NCI-H748 treated with DMSO at 0.1 percent for 48 hours (cell line): ENCODE results near the gene AATK.

Experiments
- DNase-seq: peaks from one replicate; lab custom pipeline; 2025; lab: John Stamatoyannopoulos, UW

Gene AATK

DNA sequence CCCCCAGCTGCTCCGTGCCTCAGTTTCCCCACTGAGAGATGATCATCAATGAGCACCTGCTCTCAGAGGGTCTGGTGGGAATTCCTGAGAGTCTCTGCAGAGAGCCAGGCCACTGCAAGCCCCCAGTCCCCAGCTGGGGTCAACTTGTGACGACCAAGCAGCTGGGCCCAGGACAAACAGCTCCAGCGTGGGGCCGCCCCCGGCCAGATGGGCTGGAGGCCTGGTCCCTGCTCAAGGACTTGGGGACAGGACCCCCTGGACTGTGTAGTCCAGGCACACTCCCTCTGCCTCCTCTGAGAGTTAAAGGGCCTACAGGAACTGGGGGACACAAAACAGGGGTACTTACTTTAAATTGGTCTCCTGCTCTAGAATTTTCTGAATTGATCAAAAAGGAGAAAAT lies 16.6 kb upstream of the AATK start:
- DNase-seq, result no peak

DNA sequence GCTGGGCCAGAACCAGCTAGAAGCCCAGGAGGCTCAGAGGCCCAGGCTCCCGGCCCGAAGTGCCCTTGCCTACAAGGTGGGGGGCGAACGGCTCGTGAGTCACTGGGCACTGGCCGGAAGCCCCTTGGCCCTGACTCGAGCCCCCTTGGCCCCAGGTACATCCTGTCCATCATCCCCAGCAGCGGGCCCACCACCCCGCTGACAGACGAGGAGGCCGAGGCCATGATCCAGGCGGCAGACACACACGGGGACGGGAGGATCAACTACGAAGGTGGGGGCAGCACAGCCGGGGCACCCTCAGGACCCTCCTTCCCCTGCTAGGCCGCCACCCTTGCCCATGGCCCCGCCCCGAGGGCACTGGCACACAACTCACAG lies 15.8 kb upstream of the AATK start:
- DNase-seq, result no peak

DNA sequence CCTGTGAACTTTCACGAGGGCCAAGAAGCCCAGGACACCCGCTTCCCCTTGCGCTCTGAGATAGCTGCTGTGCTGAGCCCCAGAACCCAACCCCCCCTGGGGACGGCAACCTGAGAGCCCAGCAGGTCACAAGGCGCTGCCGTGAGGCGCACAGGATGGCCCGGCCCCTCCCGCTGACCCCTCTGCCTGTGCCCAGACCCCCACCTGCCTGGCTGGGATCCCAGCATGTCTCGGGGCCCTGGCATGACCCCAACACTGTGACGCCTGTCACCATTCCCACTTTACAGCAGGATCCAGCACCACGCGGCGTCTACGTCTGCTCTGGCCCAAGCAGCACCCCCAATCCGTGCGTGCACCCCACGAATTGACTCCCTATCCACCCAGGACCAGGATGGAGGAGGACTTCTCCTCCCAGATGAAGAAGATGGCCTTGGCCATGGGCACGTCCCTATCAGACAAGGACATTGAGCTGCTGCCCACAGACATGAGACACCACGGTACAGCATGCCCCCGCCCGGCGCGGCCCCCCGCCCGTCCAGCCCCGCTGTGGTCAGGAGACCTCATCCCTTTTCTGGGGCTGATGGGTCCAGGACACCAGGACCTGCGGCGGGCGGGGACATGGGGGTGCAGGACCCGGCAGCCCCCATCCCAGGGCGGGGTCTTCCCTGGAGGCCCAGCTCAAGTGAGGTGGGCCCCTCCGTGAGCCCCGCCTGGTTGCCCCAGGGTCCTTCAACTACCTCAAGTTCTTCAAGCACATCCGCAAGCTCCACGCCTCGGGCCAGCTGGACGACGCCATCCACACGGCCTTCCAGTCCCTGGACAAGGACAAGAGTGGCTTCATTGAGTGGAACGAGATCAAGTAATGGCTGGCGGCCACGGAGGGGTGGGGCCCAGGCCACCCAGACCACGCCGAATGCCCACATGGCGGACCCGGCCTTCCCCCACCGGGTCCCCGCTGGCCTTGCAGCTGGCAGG lies 15.1 kb upstream of the AATK start:
- DNase-seq, result no peak

DNA sequence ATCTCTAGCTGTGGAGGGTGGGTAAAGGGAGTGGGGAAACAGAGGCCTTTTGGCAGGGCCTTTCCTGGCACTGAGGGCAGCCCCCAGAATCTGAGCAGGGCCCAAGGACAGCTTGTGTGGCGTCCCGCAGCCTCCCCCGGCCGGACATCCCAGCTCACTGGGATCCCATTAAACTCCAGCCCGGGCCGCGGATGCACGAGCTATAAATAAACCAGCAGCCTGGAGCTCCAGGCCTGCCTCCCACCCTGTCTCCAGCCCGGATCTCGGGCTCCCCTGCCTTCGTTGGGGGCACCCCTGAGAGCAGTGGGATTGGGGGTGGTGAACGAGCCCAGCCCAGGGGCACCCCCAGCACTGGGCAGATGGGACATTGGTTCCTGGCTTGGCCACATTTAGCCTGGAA lies 13.8 kb upstream of the AATK start:
- no peak for DNase-seq

DNA sequence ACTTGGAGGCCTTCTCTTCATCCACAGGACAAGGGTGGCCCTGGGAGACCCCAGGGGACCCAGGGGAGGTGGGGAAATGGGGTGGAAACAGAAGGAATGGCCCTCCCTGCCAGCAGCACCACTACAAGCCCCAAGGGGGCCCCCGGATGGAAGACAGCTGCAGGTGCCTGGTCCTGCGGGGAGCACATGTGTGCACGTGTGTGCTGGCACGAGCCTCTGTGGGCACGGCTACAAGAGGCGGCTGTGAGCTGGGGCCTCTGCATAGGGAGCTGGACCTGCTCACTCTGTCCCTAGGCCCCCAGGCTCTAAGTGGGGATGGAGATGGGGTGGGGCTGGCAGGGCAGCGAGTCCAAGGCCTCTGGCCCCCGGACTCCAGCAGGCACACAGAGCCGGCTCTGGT lies 13.2 kb upstream of the AATK start:
- DNase-seq, result no peak

DNA sequence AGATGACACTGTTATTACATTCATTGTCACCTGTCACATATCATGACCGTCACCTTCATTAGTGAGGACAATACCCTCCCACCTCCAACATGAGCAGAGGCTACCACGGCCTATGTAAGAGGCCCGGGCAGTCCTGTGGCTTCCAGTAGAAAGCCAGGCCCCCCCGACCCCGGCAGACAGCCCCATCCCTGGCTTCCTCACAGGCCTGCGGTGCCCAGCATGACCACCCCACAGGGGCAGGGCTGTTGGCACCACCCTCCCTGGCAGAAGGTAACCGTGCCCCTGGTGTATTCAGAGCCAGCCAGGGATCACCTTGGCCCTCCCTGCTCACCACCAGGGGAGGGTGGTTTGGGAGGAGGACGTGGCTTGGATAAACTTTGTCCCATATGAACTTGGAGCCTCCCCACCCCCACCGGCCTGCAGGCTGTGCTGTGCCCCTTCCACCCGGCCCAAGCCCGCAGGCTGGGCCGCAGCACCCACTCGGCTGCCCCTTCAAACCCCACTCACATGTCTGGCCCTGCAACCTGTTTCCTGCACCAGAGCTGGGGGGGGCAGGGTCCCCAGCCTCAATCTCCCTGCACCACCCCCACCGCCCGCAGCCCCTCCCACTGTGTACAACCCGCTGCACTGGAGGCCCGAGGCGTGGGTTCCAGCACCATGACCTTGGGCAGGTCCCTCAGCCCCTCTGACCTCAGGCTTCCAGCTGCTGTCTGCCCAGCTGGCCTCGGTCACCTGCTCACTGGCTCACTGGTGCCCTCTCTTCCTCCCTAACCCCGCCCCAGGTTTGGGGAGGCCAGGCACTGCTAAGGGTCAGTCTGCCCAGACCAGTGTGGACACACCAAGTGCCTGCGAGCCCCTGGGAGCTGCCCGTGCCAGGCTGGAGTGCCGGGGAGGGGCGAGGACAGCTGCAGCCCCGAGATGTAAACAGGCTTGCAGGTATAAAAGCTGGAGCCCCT lies 12.4 kb upstream of the AATK start:
- no peak for DNase-seq

DNA sequence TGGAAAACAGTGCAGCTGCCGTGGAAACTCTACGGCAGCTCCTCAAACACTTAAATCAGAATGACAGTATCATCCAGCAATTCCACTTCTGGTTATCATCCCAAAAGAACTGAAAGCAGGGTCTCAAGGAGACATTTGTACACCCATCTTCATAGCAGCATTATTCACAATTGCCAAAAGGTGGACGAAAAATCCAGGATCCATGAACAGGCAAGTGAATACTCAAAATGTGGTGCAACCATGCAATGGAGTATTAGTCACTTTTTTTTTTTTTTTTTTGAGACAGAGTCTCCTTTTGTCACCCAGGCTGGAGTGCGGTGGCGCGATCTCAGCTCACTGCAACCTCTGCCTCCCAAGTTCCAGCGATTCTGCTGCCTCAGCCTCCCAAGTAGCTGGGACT lies 10.6 kb upstream of the AATK start:
- no peak for DNase-seq

DNA sequence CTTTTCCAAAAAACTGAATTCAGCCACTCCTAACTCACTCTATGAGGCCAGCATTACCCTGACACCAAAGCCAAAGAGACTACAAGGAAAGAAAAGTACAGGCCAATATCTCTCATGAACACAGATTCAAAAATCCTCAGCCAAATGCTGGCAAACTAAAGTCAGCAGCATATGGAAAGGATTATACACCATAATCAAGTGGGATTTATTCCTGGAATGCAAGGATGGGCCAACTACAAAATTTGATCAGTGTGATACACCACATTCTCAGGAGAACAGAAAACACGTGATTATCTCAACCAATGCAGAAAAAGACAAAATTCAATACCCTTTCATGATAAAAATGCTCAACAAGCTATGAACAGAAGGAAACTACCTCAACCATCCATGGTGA lies 7.7 kb upstream of the AATK start:
- no peak for DNase-seq

DNA sequence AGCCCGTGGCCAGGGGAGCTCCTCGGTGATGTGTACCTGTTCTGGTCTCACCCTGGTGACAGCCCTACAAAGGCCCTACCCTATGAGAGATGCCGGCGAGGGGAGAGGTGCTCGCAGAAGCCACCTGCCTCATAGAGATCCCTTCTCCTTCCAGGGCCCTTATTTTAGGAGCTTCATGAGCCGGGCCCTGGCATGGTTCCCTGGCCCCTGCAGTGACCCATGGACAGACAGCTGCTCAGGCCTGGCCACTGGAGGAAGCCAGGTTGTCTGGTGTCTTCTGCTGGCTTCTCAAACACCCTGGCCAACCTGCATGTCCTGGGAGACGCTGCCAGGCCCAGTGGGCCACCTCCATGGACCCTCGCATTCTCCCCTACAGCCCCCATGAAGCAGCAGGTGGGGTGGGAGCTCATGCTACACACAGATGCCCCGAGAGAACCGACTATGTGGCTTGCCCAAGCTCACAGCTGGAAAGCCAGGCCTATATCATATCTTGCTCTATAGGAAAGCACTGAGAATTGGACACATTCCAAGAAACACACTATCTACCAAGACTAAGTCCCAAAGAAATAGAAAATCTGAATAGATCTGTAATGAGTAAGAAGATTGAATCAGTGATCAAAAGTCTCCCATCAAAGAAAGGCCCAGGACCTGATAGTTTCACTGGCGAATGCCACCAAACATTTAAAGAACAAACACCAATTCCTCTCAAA lies 7.2 kb upstream of the AATK start:
- DNase-seq, result no peak

DNA sequence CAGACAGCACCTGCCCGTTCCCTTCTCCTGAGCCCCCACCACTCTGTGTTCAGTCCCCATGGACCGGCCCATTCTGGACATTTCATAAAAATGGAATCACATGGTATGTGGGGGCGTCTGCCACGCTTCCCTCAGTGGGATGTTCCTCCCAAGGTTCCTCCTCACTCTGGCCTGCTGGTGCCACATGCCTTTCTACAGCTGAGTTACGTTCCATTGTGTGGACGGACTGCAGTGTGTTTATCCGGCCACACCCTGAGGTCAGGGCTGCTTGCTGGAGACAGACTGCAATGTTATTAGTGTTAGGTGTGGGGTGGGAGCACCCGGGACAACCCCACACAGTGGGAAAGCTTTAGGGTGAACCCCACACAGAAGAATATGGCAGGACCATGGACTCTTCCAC lies 5.9 kb upstream of the AATK start:
- no peak for DNase-seq

DNA sequence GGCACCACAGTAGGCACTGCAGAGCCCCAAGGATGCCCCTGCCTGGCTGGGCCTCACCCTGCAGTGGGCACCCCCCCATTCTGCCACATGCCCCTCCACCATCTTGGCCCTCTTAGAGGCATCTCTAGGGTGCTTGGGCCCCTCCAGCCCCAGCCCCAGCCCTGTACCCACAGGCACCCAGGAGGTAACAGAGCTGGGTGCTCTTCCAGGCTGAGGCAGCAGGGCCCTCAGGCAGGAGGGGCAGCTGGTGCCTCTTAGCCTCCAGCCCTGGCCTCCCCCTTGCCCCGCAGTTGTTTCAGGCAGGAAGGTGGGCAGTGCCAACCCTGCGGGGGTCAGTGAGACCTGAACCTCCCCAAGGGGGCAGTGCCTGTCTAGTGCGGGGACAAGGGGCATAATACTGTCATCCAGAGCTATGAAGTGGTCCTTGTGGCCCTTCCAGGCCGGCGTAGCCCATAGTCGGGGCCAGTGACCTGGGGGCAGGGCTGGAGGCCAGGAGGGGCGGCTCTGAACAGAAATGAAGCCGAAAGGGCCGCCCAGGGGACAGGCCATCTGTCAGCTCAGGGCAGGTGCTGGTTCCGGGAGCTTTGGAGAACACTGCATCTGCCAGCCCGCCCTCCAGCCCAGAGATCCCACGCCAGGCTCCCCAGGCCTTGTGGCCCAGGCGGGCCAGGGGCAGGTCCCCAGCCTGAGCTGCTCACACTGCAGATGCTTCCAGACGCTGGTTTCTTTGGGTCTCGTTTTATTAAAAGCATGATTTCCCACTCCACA lies 4.9 kb upstream of the AATK start:
- DNase-seq, result no peak

DNA sequence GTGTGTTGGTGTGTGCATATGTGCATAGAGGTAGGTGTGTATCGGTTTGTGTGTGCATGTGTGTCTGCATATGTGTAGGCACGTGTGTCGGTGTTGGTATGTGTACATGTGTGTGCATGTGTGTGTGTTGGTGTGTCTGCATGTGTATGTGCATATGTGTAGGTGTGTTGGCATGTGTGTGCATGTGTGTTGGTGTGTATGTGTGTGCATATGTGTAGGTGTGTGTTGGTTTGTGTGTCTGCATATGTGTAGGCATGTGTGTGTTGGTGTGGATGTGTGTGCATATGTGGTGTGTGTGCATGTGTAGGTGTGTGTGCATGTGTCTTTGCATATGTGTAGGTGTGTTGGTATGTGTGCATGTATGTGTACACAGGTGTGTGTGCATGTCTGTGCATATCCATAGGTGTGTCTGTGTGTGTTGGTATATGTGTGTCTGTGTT lies 3.9 kb upstream of the AATK start:
- no peak for DNase-seq

DNA sequence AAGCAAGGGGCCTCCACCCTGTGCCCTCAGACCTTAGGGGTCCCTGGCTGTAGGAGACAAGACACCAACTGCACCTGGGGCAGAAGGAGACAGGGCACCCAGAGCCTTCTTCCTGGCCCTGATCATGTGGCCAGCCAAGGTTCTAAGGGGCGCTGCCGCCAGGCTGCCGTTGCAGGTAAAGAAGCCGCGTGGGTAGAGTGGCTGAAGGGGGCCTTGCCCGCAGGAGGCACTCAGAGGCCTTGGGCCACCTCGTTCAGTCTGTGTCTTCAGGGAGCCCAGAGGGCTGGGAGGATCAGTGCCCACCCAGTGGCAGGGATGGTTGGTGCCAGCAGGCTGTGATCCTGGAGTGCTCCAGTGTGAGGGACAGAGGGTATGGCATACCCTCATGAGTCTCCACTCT lies 1.6 kb upstream of the AATK start:
- no peak for DNase-seq

DNA sequence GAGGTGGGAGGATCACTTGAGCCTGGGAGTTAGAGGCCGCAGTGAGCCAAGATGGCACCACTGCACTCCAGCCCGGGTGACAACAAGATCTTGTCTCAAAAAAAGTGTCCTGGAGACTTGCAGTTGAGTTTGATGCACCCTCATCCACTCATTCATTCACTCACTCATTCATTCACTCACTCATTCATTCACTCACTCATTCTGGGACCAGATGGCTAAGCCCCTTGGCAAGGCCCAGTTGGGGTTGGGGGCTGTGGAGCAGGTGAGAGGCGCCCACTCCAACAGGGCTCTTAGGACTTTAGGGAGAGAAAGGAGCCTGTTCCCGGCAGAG lies 1.1 kb upstream of the AATK start:
- DNase-seq, result no peak

DNA sequence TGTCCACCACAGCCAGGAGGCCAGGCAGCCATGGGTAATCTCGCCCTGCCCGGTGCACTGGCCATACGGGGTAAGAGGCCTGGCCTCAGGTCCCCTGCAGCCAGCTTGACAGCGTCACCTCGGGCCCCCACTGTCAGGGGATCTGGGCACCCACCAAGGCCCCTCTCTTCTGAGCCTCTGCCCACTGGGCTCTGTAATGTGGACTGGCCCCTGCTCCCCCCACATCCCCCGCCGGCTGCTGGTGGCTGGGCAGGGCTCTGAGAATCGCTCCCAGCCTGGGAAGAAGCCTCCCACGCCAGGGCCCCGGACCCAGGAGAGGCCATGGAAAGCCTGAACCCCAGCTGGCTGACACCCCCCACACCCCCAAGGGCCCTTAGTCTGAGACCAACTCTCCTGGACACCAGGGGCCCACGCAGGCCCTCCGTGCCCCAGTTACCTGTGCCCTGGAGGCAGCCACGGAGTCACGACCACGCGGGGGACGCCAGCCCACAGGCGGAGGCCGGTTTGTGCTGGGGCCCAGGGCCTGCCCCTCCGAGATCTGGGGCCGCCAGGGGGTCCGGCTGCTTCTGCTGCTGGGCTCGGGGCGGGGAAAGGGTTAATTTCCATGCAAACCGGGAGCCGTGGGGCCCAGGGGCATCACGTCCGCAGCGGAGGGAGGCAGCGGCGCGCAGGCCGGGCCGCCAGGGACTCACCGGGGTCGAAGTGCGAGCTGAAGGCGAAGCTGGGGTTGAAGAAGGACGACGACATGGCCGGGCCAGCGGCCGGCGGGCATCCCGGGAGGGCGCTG lies 582 bp downstream of the AATK start, which contains the start of gene PVALEF:
Gene PVALEF, plus strand, starts transcription at position 262 of the 787 bp plus-strand sequence. CDS start 15,720 bp downstream, outside the sequence.
- no peak for DNase-seq

DNA sequence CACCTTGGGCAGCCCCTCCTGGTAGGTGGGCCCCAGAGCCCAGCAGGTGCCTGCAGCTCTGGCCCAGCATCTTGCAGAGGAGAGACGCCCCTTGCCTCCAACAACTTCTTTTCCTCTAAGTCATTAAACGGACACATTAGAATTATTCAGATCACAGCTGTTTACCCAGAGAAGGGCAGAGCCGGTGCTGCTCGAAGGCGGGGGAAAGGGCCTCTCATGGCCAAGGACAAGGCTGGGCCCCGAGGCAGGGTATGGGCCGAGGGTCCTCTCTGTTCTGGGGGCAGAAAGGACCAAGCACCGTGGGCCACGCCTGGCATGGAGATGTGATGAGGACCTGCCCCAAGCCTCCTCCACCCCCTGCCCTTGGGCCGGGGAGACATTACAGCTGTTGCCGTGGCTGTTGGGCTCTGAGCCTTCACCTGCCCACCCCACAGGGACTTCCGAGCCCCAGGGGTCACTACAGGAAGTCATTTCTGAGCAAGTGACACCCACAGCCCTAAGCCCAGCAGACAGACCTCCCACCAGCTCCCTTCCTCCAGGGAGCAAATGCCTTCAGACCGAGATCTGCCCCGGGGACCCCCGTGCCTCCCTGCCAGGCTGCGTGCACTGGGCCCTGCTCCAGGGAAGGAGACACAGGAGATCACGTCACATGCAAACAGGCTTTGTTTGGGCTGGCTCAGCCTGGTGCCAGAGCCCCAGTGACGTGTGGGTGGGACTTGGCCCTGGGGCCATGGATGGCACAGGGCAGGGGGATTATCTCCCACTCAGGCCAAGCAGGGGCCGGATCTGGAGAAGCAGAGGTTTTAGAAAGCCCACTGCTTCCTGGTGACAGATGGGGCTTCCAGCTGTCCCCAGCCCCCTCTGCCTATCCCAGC lies 1.4 kb downstream of the AATK start:
- no peak for DNase-seq

DNA sequence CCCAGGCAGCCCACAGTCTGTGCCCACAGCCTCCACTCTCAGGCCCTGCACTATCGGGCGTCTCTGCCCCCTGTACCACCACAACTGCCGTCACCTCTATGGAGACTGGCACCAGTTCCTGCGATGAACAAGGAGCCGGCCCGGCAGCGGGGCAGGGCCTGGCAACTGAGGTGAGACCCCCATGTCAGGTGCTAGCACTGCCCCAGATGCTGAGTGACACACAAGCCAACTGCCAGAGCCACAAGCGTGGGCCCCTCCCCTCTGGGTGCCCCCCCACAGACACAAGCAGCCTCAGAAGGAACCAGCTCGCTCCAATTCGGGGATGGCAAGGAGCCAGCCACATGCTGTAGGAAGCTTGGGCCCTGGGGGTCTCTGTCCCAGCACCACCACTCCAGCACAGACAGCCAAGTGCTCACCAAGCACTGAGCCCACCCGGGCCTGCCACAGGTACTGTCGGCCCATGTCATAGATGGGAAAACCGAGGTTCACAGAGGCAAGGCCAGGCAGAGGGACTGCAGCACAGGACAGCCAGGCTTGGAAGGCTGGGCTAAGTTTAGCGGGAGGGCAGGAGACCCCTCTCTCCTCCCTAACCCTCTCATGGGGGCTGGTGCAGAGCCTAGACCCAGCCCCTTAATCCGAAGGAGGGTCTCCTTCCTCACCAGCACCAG lies 2.2 kb downstream of the AATK start:
- DNase-seq, result no peak

DNA sequence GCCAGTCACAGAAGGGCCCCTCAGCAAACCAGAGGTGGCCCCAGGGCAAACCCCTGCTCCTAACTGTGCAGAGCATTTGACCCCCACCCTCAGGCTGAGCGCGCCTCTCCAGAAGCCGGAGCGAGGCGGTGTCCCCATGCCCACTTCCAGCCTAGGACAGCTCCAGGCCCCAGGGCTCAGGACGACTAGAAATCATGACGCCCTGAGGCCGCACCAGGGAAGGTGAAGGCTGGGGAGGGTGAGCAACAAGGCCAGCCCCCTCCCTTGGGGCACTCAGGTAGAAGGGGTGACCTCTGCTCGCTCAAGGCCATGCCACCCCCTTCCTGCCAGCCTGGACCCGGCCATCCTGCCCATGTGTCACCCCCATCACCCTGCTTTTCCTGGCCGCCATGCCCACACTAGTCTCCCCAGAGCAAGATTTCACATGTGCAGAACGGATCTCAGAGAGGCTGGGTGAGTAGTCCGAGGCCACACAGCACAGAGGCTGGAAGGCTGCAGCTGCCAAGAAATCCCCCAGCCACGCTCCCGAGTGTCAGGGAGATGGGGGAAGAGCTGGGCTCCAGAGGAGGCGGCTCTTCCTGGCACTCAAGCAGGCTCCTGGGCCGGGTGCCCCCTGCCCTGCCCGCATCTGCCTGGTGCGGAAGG lies 2.8 kb downstream of the AATK start:
- DNase-seq, result no peak

DNA sequence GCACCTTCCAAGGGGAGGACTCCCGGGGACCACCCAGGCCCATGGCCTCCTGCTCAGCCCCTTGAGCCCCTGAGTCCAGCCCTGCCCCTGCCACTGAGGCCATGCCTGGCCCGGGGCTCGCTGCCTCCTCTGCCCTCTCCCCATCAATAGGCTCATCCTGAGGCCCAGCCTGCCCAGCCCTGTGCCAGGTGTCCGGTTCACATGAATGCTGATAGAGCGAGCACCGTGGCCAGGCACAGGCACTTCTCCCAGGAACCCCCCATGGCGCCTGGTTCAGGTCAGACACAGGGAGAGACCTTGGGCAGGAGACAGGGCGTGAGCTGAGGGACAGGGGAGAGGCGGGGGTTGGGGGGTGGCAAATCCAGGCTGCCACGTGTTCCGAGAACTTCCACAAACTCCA lies 3.5 kb downstream of the AATK start:
- no peak for DNase-seq
